ENCODE results near the gene FIP1L1. TPM values are rescaled to one million over a fixed set of nuclear protein-coding genes. Genes with fewer than 3 reads are reported as not detected.

The FIP1L1 gene
- total RNA-seq, 1 donor from 2014 or later: 20.4 TPM

GRCh38 chr4:53481586-53481985 is 104.1 kb downstream of the FIP1L1 start:
- no peak for DNase-seq (ENCODE audit: low spot score in 2 of 2)
- H3K27ac ChIP-seq: no peak overlapping the region
- H3K9me3 ChIP-seq: no peaks in the 10 kb centered on the region
- no peaks in the 10 kb centered on the region for H3K27me3 ChIP-seq
- TF ChIP-seq CTCF (IDR thresholded peaks at IDR 0.05): no peak
- no peaks in the 10 kb centered on the region for H3K4me1 ChIP-seq
- intact Hi-C loops (cut with DNase I): no loop called here
- H3K4me3 ChIP-seq: no peak overlapping the region
- H3K36me3 ChIP-seq: no peaks in the 10 kb centered on the region

- Histone ChIP-seq H3K36me3 (no peaks in the 10 kb centered on the region), H3K4me3 (no peak overlapping the region), H3K27me3 (no peaks in the 10 kb centered on the region), H3K4me1 (no peaks in the 10 kb centered on the region), H3K9me3 (no peaks in the 10 kb centered on the region), H3K27ac (no peak overlapping the region)
- no peak for TF ChIP-seq CTCF (IDR thresholded peaks at IDR 0.05)
- DNase-seq (ENCODE audit: low spot score in 2 of 2): no peak
- intact Hi-C loops (cut with DNase I): no loop called here
These were observed 105.8 kb downstream of the FIP1L1 start for GRCh38 chr4:53483250-53483649.

GRCh38 chr4:53484911-53485657 is 107.6 kb downstream of the FIP1L1 start:
- Histone ChIP-seq H3K36me3 (no peaks in the 10 kb centered on the region), H3K4me3 (no peak overlapping the region), H3K9me3 (no peaks in the 10 kb centered on the region), H3K27ac (no peak overlapping the region), H3K4me1 (no peaks in the 10 kb centered on the region), H3K27me3 (no peaks in the 10 kb centered on the region)
- no peak for TF ChIP-seq CTCF (IDR thresholded peaks at IDR 0.05)
- intact Hi-C loops (cut with DNase I): no loop called here
- DNase-seq (ENCODE audit: low spot score in 2 of 2): no peak

- no peak overlapping the region for H3K27ac ChIP-seq
These were observed 108.2 kb downstream of the FIP1L1 start for GRCh38 chr4:53485658-53486040.

GRCh38 chr4:53487766-53488165 is 110.3 kb downstream of the FIP1L1 start:
- intact Hi-C loops (cut with DNase I): no loop called here
- H3K4me3 ChIP-seq: no peak overlapping the region
- TF ChIP-seq CTCF (IDR thresholded peaks at IDR 0.05): no peak
- H3K36me3 ChIP-seq: no peaks in the 10 kb centered on the region
- no peak for DNase-seq (ENCODE audit: low spot score in 2 of 2)
- H3K9me3 ChIP-seq: no peaks in the 10 kb centered on the region
- no peaks in the 10 kb centered on the region for H3K4me1 ChIP-seq
- H3K27me3 ChIP-seq: no peaks in the 10 kb centered on the region
- H3K27ac ChIP-seq: no peak overlapping the region

More at GRCh38 chr4:53485658-53486040, 108.2 kb downstream of the FIP1L1 start:
- no peak for TF ChIP-seq CTCF (IDR thresholded peaks at IDR 0.05)
- Histone ChIP-seq H3K4me1 (no peaks in the 10 kb centered on the region), H3K4me3 (no peak overlapping the region), H3K27me3 (no peaks in the 10 kb centered on the region), H3K36me3 (no peaks in the 10 kb centered on the region), H3K9me3 (no peaks in the 10 kb centered on the region)
- intact Hi-C loops (cut with DNase I): no loop called here
- no peak for DNase-seq (ENCODE audit: low spot score in 2 of 2)
